Sigmoid colon (tissue), 7 donors: ENCODE data around the gene CNIH4. TPM values are rescaled to one million over a fixed set of nuclear protein-coding genes. Genes with fewer than 3 reads are reported as not detected.
"Not testable (repeated sequence)": the region's sequence is repeated elsewhere in the genome, so short reads cannot be mapped to it uniquely, and the experiment has no call there.

Experiments used
- DNase-seq: peaks from one replicate; pipeline ENCODE4 v3.0.0-alpha.2; 2019
- H3K27ac ChIP-seq, 4 donors: fragments of 200-600 bp; sonication (generic); one replicate each; pipeline ENCODE4 v1.5.1; 2016 to 2019; ENCODE audit warnings: mild to moderate bottlenecking in 1 of 4
- H3K27me3 ChIP-seq, 3 donors: fragments of 200-600 bp; sonication (generic); one replicate each; pipeline ENCODE4 v1.5.1; 2019; ENCODE audit warnings: mild to moderate bottlenecking in 1 of 3
- H3K36me3 ChIP-seq, 4 donors: fragments of 200-600 bp; sonication (generic); one replicate each; pipeline ENCODE4 v1.5.1; 2016 to 2019
- H3K4me1 ChIP-seq, 4 donors: fragments of 200-600 bp; sonication (generic); one replicate each; pipeline ENCODE4 v1.5.1; 2017 to 2019
- H3K4me3 ChIP-seq, 4 donors: fragments of 200-600 bp; sonication (generic); one replicate each; pipeline ENCODE4 v1.5.1; 2017 to 2019; ENCODE audit warnings: mild to moderate bottlenecking in 2 of 4, moderate library complexity in 1 of 4
- H3K9me3 ChIP-seq, 4 donors: fragments of 200-600 bp in 3 of 4; sonication (generic) in 3 of 4; one replicate each; pipeline versions ENCODE4 v1.5.1 to v1.6.1; 2013 to 2019
- CTCF ChIP-seq, 4 experiments: fragments of 450-650 bp in 3 of 4; fragments of 200-600 bp in 1 of 4; IDR thresholded peaks; one replicate each; pipeline ENCODE4 v1.5.1; 2016 to 2019; ENCODE audit warnings: antibody characterized with exemption in 4 of 4, mild to moderate bottlenecking in 3 of 4, moderate library complexity in 2 of 4
- EP300 ChIP-seq, 4 donors: sonication (generic); formaldehyde crosslinking; IDR thresholded peaks; one replicate each; pipeline ENCODE4 v1.6.1; 2017; ENCODE audit warnings: antibody characterized with exemption in 4 of 4
- POLR2A ChIP-seq, 2 donors: fragments of 450-650 bp; IDR thresholded peaks; one replicate each; pipeline ENCODE4 v1.6.1; 2016; ENCODE audit warnings: antibody characterized with exemption in 2 of 2, mild to moderate bottlenecking in 2 of 2, moderate library complexity in 2 of 2
- POLR2AphosphoS5 ChIP-seq, 4 donors: sonication (generic); formaldehyde crosslinking; IDR thresholded peaks; one replicate each; pipeline ENCODE4 v1.6.1; 2017; ENCODE audit warnings: antibody characterized with exemption in 4 of 4
- WGBS, 2 donors: extraction: QIAGEN DNeasy Blood & Tissue Kit; methylation state at CpG; one replicate each; pipeline ENCODE4 v1.1.7; 2013; 5-methylcytosine and 5-hydroxymethylcytosine counted together
- intact Hi-C: fragments of 100-400 bp; cut with DNase I; formaldehyde crosslinking; loops from one replicate; pipeline ENCODE4 v1.15.1; 2023
- polyA plus RNA-seq, 3 donors: library from polyadenylated mRNA; stranded (reverse); fragments of 200-250 nt; gene quantifications; one replicate each; pipeline ENCODE4 v1.2.3, GENCODE V29; 2013
- total RNA-seq, 4 donors: library from RNA; depleted of rRNA; stranded (reverse); fragments of >200 nt; gene quantifications; one replicate each; pipeline ENCODE4 v1.1.0, GENCODE V29; 2016
- donor health status: healthy with polysubstance abuse.
- donor health status: Bipolar disorder and iron deficiency.
- donor health status: healthy.

CNIH4 gene
- total and polyA plus RNA-seq, 7 donors = 26.0 to 65.5 (median 37.2) TPM

DNA sequence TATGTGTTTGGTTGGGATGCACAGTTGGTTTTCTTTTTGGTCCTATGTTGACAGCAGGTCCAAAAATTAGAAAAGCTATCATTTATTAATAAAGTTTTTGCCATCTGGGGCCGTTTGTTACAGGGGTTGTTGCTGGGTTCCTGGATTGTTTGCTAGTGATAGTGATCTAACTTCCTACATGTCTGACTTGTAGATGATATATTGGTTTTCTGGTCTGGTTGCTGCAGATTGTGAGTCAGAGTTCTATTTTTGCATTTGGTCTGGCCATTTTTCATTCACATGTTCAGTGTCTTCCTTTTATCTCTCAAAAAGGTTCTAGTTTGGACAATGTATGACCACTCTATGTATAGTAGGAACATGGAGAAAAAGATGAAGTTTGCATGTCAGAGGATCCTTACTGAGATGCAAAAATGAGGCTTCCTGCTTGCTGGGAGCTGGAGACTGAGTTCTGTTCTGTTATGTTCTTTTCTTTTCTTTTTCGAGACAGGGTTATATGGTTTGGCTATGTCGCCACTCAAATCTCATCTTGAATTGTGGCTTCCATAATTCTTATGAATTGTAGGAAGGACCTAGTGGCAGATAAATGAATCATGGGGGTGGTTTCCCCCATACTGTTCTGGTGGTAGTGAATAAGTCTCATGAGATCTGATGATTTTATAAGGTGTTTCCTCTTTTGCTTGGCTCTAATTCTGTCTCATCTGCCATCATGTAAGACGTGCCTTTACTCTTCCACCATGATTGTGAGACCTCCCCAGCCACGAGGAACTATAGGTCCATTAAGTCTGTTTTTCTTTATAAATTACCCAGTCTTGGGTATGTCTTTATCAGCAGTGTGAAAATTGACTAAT is 22.5 kb upstream of the CNIH4 start:
- Histone ChIP-seq H3K27ac (no peak overlapping the region), H3K4me3 (no peak overlapping the region), H3K9me3 (no peaks in the 10 kb centered on the region), H3K4me1 (peaks cover 0 to 13% (median 10%) of the 10 kb centered on the region in 4 donors), H3K27me3 (no peaks in the 10 kb centered on the region), H3K36me3 (no peaks in the 10 kb centered on the region)
- no peak for TF ChIP-seq POLR2AphosphoS5 (IDR thresholded peaks at IDR 0.05)
- no peak for TF ChIP-seq POLR2A (IDR thresholded peaks at IDR 0.05)
- no peak for TF ChIP-seq EP300 (IDR thresholded peaks at IDR 0.05)
- no peak for TF ChIP-seq CTCF (IDR thresholded peaks at IDR 0.05)
- intact Hi-C loops = loop anchor here (1.0 to 5.0 kb wide), 2 partner anchors 152 to 218 kb away; partner anchors contain the start of gene DEGS1
- 43 to 54% methylated on average over 5 of the region's 5 CpGs for WGBS, 2 donors
- DNase-seq = no peak

DNA sequence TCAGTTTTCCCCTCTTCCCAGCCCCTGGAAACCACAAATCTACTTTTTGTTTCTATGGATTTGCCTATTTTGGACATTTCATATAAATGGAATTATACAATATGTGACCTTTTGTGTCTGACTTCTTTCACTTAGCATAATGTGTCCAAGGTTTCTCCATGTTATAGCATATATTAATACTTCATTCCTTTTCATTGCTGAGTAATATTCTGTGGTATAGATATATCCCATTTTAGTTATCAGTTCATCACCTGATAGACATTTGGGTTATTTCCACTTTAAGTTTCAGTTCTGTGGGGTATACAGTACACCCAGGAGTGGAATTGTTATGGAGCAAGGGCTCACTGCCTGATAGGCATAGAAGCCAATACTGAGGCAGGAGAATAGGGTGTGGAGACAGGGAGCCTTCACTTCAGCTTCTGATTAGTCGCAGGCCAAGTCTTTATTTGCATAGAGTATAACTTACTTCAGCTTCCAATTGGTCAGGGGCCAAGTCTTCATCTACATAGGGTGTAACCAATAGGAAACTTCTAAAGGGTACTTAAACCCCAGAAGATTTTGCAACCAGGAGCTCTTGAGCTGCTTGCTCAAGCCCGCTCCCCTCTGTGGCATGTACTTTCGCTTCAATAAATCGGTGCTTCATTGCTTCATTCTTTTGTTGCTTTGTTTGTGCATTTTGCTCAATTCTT is 18.4 kb upstream of the CNIH4 start:
- H3K27ac ChIP-seq = no peak overlapping the region
- WGBS, 2 donors = 81 to 93% methylated on average over 4 of the region's 4 CpGs
- H3K36me3 ChIP-seq = no peaks in the 10 kb centered on the region
- peaks cover 0 to 9% (median 5%) of the 10 kb centered on the region in 4 donors for H3K4me1 ChIP-seq
- no peak overlapping the region for H3K4me3 ChIP-seq
- DNase-seq = no peak
- intact Hi-C loops = no loop called here
- peaks cover 0 to 3% (median 0%) of the 10 kb centered on the region in 4 donors for H3K9me3 ChIP-seq
- no peak for TF ChIP-seq POLR2A (IDR thresholded peaks at IDR 0.05)
- TF ChIP-seq POLR2AphosphoS5 (IDR thresholded peaks at IDR 0.05) = no peak
- TF ChIP-seq CTCF (IDR thresholded peaks at IDR 0.05) = no peak
- TF ChIP-seq EP300 (IDR thresholded peaks at IDR 0.05) = no peak
- H3K27me3 ChIP-seq = peaks cover 4 to 17% (median 5%) of the 10 kb centered on the region in 3 donors

DNA sequence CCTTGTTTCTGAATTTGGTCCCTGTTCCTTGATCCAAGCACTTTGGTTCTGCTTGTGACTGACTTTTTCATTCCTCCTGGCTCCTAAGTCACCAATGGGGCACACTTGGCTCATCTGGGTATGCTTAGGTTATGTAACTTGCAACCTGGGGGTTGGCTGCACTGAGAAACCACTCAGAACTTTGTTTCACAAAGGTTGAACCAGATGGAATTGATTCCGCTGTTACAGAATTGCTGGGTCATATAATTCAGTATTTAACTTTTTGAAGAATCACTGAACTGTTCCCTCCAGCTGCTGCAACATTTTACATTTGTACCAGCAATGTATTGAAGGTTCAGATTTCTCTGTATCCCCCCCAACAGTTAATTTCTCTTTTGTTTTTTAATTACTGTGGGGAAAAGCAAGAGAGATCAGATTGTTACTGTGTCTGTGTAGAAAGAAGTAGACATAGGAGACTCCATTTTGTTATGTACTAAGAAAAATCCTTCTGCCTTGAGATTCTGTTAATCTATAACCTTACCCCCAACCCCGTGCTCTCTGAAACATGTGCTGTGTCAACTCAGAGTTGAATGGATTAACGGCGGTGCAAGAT is 17.1 kb upstream of the CNIH4 start:
- Histone ChIP-seq H3K4me3 (no peak overlapping the region), H3K27ac (no peak overlapping the region), H3K36me3 (no peaks in the 10 kb centered on the region), H3K27me3 (peaks cover 4 to 17% (median 5%) of the 10 kb centered on the region in 3 donors), H3K9me3 (peaks cover 0 to 12% (median 6%) of the 10 kb centered on the region in 4 donors), H3K4me1 (peaks cover 0 to 9% (median 5%) of the 10 kb centered on the region in 4 donors)
- intact Hi-C loops = no loop called here
- TF ChIP-seq POLR2A (IDR thresholded peaks at IDR 0.05) = no peak
- no peak for TF ChIP-seq POLR2AphosphoS5 (IDR thresholded peaks at IDR 0.05)
- TF ChIP-seq CTCF (IDR thresholded peaks at IDR 0.05) = no peak
- no peak for TF ChIP-seq EP300 (IDR thresholded peaks at IDR 0.05)
- 47 to 50% methylated on average over 2 to 3 of the region's 4 CpGs for WGBS, 2 donors
- no peak for DNase-seq

DNA sequence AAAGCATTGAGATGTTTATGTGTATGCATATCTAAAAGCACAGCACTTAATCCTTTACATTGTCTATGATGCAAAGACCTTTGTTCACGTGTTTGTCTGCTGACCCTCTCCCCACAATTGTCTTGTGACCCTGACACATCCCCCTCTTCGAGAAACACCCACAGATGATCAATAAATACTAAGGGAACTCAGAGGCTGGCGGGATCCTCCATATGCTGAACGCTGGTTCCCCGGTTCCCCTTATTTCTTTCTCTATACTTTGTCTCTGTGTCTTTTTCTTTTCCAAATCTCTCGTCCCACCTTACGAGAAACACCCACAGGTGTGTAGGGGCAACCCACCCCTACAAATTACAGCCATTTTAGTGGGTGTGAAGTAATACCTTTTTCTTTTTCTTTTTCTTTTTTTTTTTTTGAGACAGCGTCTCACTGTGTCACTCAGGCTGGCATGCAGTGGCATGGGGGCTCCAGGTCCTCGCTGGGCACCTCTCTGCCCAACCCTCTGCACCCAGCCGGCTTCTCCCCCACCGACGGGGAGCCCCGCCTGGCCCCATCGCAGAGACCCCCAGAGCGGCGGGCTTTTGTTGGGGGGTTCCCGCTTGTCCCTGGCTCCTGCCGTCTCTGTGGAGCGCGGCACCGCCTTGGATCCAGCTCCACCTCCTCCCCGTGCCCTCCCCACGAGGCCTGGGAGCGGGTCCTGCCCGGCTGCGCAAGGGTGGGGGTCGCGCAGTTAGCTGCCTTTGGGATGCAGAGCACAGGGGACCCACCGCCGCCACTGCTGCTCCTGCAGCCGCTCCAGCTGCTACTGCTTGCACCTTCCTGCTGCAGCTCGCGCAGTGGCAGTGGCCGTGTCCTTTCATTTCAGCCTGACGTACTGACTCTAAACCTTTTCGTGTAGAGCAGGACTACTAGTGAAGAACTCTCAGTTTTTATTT is 16.0 kb upstream of the CNIH4 start:
- H3K4me1 ChIP-seq, DNase-seq, H3K27ac ChIP-seq, H3K36me3 ChIP-seq, intact Hi-C loops: not testable (repeated sequence)
- 13 to 33% methylated on average over 31 of the region's 36 CpGs for WGBS, 2 donors
- Histone ChIP-seq H3K27me3 (peaks cover 4 to 17% (median 5%) of the 10 kb centered on the region in 3 donors), H3K4me3 (peak overlapping the region; percentile 14 to 48 (median 42)), H3K9me3 (peaks cover 0 to 12% (median 6%) of the 10 kb centered on the region in 4 donors)
